ENCODE results near the gene SDHA. TPM values are rescaled to one million over a fixed set of nuclear protein-coding genes. Genes with fewer than 3 reads are reported as not detected.

The SDHA gene
- total RNA-seq, 4 donors from 2014 or later, result 86.0 to 150 (median 115) TPM

GRCh38 chr5:305459-305858, 87.3 kb downstream of the SDHA start:
- no peaks in the 10 kb centered on the region for H3K27me3 ChIP-seq
- DNase-seq (ENCODE audit: extremely low spot score), result no peak
- H3K36me3 ChIP-seq, result peaks cover 19 to 54% (median 39%) of the 10 kb centered on the region in 4 donors
- intact Hi-C loops (cut with DNase I), result no loop called here
- no peaks in the 10 kb centered on the region for H3K9me3 ChIP-seq
- WGBS, result 96% methylated on average over 14 of the region's 14 CpGs
- no peak for TF ChIP-seq CTCF (IDR thresholded peaks at IDR 0.05)
- no peak for TF ChIP-seq EP300 (IDR thresholded peaks at IDR 0.05)
- no peak for TF ChIP-seq POLR2AphosphoS5 (IDR thresholded peaks at IDR 0.05)
- TF ChIP-seq POLR2A (IDR thresholded peaks at IDR 0.05; ENCODE audit: low read depth), result no peak
- H3K27ac ChIP-seq (replicated peaks in 1 of 4), result no peak overlapping the region
- peaks cover 5 to 15% (median 10%) of the 10 kb centered on the region in 4 donors for H3K4me1 ChIP-seq
- H3K4me3 ChIP-seq, result no peak overlapping the region

GRCh38 chr5:306011-306805, 88.1 kb downstream of the SDHA start:
- intact Hi-C loops (cut with DNase I), result no loop called here
- TF ChIP-seq POLR2A (IDR thresholded peaks at IDR 0.05; ENCODE audit: low read depth) (no peak), EP300 (IDR thresholded peaks at IDR 0.05) (no peak), CTCF (IDR thresholded peaks at IDR 0.05) (no peak), POLR2AphosphoS5 (IDR thresholded peaks at IDR 0.05) (no peak)
- Histone ChIP-seq H3K4me3 (no peak overlapping the region), H3K27ac (replicated peaks in 1 of 4) (no peak overlapping the region), H3K27me3 (no peaks in the 10 kb centered on the region), H3K36me3 (peaks cover 19 to 62% (median 43%) of the 10 kb centered on the region in 4 donors), H3K4me1 (peaks cover 5 to 20% (median 10%) of the 10 kb centered on the region in 4 donors), H3K9me3 (no peaks in the 10 kb centered on the region)
- no peak for DNase-seq (ENCODE audit: extremely low spot score)
- WGBS, result 92% methylated on average over 26 of the region's 28 CpGs

Other genes starting within 250 kb of the SDHA start
- gene PLEKHG4B, start 126.2 kb upstream of the SDHA start, total RNA-seq, result under 1 TPM in 2 of 4 donors, not detected in 2; under 0.01 to 0.46 TPM
- not detected for gene LRRC14B, start 26.8 kb upstream of the SDHA start, total RNA-seq
- gene CCDC127, start 167 bp upstream of the SDHA start, total RNA-seq, result 10 to 100 TPM in 2 of 4 donors, 1 to 10 TPM in 2; 5.8 to 11.9 (median 8.6) TPM
- gene PDCD6, start 53.3 kb downstream of the SDHA start, total RNA-seq, result 10 to 100 TPM; 38.6 to 66.1 (median 56.9) TPM
- gene AHRR, start 103.4 kb downstream of the SDHA start, total RNA-seq, result 1 to 10 TPM in 2 of 4 donors, under 1 TPM in 2; 0.33 to 5.5 (median 0.86) TPM
- 10 to 100 TPM; 48.6 to 82.1 (median 59.3) TPM for gene EXOC3, start 224.9 kb downstream of the SDHA start, total RNA-seq

Measured in esophagus muscularis mucosa (tissue), 4 donors.